Liver (tissue), 9 donors: Measurements from ENCODE around the gene GPATCH2. TPM values are rescaled to one million over a fixed set of nuclear protein-coding genes. Genes with fewer than 3 reads are reported as not detected.

Experiments
- DNase-seq: peaks from one replicate; pipeline ENCODE4 v3.0.0-alpha.2; 2017; ENCODE audit warnings: low spot score
- H3K27ac ChIP-seq, 2 donors: one replicate each; pipeline ENCODE4 v1.7.0; 2013; ENCODE audit warnings: inconsistent platforms in 2 of 2, low read length in 2 of 2, control low read depth in 1 of 2, low read depth in 1 of 2, mild to moderate bottlenecking in 1 of 2
- H3K27me3 ChIP-seq, 4 donors: one replicate each; pipeline versions ENCODE4 v1.6.1 to v1.7.0; 2013; ENCODE audit warnings: low read length in 3 of 4, inconsistent platforms in 1 of 4, mild to moderate bottlenecking in 1 of 4, moderate library complexity in 1 of 4; ENCODE audit not compliant: control insufficient read depth in 4 of 4, insufficient read depth in 4 of 4
- H3K36me3 ChIP-seq, 4 donors: one replicate each; pipeline versions ENCODE4 v1.6.1 to v1.7.0; 2013; ENCODE audit warnings: low read length in 3 of 4, mild to moderate bottlenecking in 3 of 4, low read depth in 1 of 4, moderate library complexity in 1 of 4; ENCODE audit not compliant: control insufficient read depth in 4 of 4, insufficient read depth in 3 of 4
- H3K4me1 ChIP-seq, 4 donors: one replicate each; pipeline versions ENCODE4 v1.6.1 to v1.7.0; 2013; ENCODE audit warnings: low read length in 3 of 4, mild to moderate bottlenecking in 3 of 4, moderate library complexity in 1 of 4; ENCODE audit not compliant: control insufficient read depth in 4 of 4, insufficient read depth in 4 of 4
- H3K4me3 ChIP-seq, 3 donors: one replicate each; pipeline versions ENCODE4 v1.6.1 to v1.7.0; 2013; ENCODE audit warnings: low read length in 3 of 3, control low read depth in 1 of 3, low read depth in 1 of 3, mild to moderate bottlenecking in 1 of 3
- H3K9ac ChIP-seq, 2 donors: one replicate each; pipeline ENCODE4 v1.7.0; 2013; ENCODE audit warnings: low read length in 2 of 2, mild to moderate bottlenecking in 2 of 2, moderate library complexity in 2 of 2, control low read depth in 1 of 2, low read depth in 1 of 2
- H3K9me3 ChIP-seq, 4 donors: one replicate each; pipeline versions ENCODE4 v1.6.1 to v1.7.0; 2013; ENCODE audit warnings: low read length in 3 of 4; ENCODE audit not compliant: control insufficient read depth in 4 of 4
- EGR1 ChIP-seq, 2 donors: IDR thresholded peaks; 2 replicates each; pipeline ENCODE4 v1.6.1; 2016 to 2018; ENCODE audit warnings: antibody characterized with exemption in 2 of 2, low read depth in 2 of 2
- FOXA1 ChIP-seq: IDR thresholded peaks from 2 replicates; pipeline ENCODE4 v1.6.1; 2016; ENCODE audit warnings: antibody characterized with exemption
- FOXA2 ChIP-seq: IDR thresholded peaks from 2 replicates; pipeline ENCODE4 v1.6.1; 2016; ENCODE audit warnings: antibody characterized with exemption
- GABPA ChIP-seq, 2 donors: IDR thresholded peaks in 1 of 2; conservative IDR thresholded peaks in 1 of 2; 2 replicates each; pipeline ENCODE4 v1.6.1; 2016; ENCODE audit warnings: antibody characterized with exemption in 2 of 2, mild to moderate bottlenecking in 1 of 2, moderate library complexity in 1 of 2
- HNF4A ChIP-seq, 2 donors: conservative IDR thresholded peaks; 2 replicates each; pipeline ENCODE4 v1.6.1; 2016; ENCODE audit warnings: antibody characterized with exemption in 2 of 2, mild to moderate bottlenecking in 2 of 2
- HNF4G ChIP-seq: IDR thresholded peaks from 2 replicates; pipeline ENCODE4 v1.6.1; 2016; ENCODE audit warnings: antibody characterized with exemption
- JUND ChIP-seq, 2 donors: IDR thresholded peaks; 2 replicates each; pipeline ENCODE4 v1.6.1; 2016; ENCODE audit warnings: antibody characterized with exemption in 2 of 2
- NR2F2 ChIP-seq: IDR thresholded peaks from 2 replicates; pipeline ENCODE4 v1.6.1; 2016; ENCODE audit warnings: antibody characterized with exemption
- RAD21 ChIP-seq, 2 donors: IDR thresholded peaks; 2 replicates each; pipeline ENCODE4 v1.6.1; 2016; ENCODE audit warnings: antibody characterized with exemption in 2 of 2, mild to moderate bottlenecking in 2 of 2
- RXRA ChIP-seq, 2 donors: IDR thresholded peaks; 2 replicates each; pipeline ENCODE4 v1.6.1; 2017 to 2018; ENCODE audit warnings: antibody characterized with exemption in 2 of 2, mild to moderate bottlenecking in 1 of 2
- SP1 ChIP-seq: IDR thresholded peaks from 2 replicates; pipeline ENCODE4 v1.6.1; 2018; ENCODE audit warnings: antibody characterized with exemption, mild to moderate bottlenecking
- TAF1 ChIP-seq: conservative IDR thresholded peaks from 2 replicates; pipeline ENCODE4 v1.6.1; 2016; ENCODE audit warnings: antibody characterized with exemption, mild to moderate bottlenecking
- YY1 ChIP-seq: IDR thresholded peaks from 2 replicates; pipeline ENCODE4 v1.6.1; 2016; ENCODE audit warnings: antibody characterized with exemption, mild to moderate bottlenecking
- WGBS: extraction: QIAGEN DNeasy Blood & Tissue Kit; methylation state at CpG from one replicate; pipeline ENCODE4 v1.1.7; 2013; 5-methylcytosine and 5-hydroxymethylcytosine counted together
- polyA plus RNA-seq, 2 donors: library from polyadenylated mRNA; stranded (reverse) in 1 of 2; unstranded in 1 of 2; fragments of 200-250 nt in 1 of 2; fragments of >200 nt in 1 of 2; fragmentation: Nextera tagmentation in 1 of 2; extraction: Ambion mirVana in 1 of 2; gene quantifications; one replicate each; pipeline versions ENCODE4 v1.2.1 to v1.2.3, GENCODE V29; 2013 to 2015
- total RNA-seq, 2 donors: library from RNA; depleted of rRNA; stranded (reverse); fragments of >200 nt; gene quantifications; one replicate each; pipeline ENCODE4 v1.2.3, GENCODE V29; 2014
- TF ChIP-seq, protein P1 (sequence below): fragments of 150-350 bp; IDR thresholded peaks from 2 replicates; pipeline ENCODE4 v1.5.1; 2017; ENCODE audit warnings: improper control_type of control experiment, low read depth, low read length; ENCODE audit not compliant: missing input control
- TF ChIP-seq, protein P2 (sequence below): IDR thresholded peaks from 2 replicates; pipeline ENCODE4 v1.6.1; 2016; ENCODE audit warnings: antibody characterized with exemption
- TF ChIP-seq, protein P3 (sequence below): IDR thresholded peaks from 2 replicates; pipeline ENCODE4 v1.6.1; 2016; ENCODE audit warnings: antibody characterized with exemption
- donor health status: healthy.
- donor health status: healthy.
- donor health status: healthy.
- donor health status: healthy.
- donor health status: healthy.

GPATCH2 gene
- total and polyA plus RNA-seq, 4 donors, result 1.6 to 11.2 (median 5.8) TPM

DNA sequence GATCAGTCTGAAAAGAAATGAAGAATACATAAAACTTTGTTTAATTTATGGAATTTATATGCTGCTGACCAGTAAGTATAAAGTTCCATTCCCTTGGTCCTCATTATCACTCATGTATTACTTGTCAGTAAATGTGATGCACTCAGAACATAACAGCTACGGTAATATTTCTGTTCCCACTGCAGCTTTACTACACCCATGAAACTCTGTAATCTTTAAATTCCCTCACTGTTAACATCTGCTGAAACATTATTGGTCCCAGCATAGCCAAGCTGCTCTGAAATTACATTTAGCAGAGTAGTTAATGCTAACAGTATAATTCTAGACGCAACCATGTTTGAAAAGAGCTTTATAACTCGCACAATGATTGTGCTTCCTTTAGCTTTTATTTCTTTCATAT is 238.4 kb downstream of the GPATCH2 start:
- no peak overlapping the region for H3K4me3 ChIP-seq
- H3K27me3 ChIP-seq, result peaks cover 0 to 6% (median under 1%) of the 10 kb centered on the region in 4 donors
- 87% methylated on average over 3 of the region's 3 CpGs for WGBS
- H3K9ac ChIP-seq, result no peak overlapping the region
- no peak for DNase-seq
- H3K27ac ChIP-seq, result no peak overlapping the region
- no peaks in the 10 kb centered on the region for H3K36me3 ChIP-seq
- H3K4me1 ChIP-seq, result no peaks in the 10 kb centered on the region
- H3K9me3 ChIP-seq, result no peaks in the 10 kb centered on the region
- TF ChIP-seq EGR1 (IDR thresholded peaks at IDR 0.05; ENCODE audit: low read depth in 2 of 2), result no peak
- TF ChIP-seq JUND (IDR thresholded peaks at IDR 0.05), result no peak
- TF ChIP-seq TAF1, result no peak
- TF ChIP-seq FOXA1, result no peak
- no peak for TF ChIP-seq HNF4A (conservative IDR thresholded peaks at IDR 0.05)
- no peak for TF ChIP-seq FOXA2
- no peak for TF ChIP-seq YY1
- TF ChIP-seq RXRA (IDR thresholded peaks at IDR 0.05), result no peak
- TF ChIP-seq HNF4G, result no peak
- TF ChIP-seq, protein P1, sequence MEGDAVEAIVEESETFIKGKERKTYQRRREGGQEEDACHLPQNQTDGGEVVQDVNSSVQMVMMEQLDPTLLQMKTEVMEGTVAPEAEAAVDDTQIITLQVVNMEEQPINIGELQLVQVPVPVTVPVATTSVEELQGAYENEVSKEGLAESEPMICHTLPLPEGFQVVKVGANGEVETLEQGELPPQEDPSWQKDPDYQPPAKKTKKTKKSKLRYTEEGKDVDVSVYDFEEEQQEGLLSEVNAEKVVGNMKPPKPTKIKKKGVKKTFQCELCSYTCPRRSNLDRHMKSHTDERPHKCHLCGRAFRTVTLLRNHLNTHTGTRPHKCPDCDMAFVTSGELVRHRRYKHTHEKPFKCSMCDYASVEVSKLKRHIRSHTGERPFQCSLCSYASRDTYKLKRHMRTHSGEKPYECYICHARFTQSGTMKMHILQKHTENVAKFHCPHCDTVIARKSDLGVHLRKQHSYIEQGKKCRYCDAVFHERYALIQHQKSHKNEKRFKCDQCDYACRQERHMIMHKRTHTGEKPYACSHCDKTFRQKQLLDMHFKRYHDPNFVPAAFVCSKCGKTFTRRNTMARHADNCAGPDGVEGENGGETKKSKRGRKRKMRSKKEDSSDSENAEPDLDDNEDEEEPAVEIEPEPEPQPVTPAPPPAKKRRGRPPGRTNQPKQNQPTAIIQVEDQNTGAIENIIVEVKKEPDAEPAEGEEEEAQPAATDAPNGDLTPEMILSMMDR, result no peak
- no peak for TF ChIP-seq NR2F2
- TF ChIP-seq, protein P2, sequence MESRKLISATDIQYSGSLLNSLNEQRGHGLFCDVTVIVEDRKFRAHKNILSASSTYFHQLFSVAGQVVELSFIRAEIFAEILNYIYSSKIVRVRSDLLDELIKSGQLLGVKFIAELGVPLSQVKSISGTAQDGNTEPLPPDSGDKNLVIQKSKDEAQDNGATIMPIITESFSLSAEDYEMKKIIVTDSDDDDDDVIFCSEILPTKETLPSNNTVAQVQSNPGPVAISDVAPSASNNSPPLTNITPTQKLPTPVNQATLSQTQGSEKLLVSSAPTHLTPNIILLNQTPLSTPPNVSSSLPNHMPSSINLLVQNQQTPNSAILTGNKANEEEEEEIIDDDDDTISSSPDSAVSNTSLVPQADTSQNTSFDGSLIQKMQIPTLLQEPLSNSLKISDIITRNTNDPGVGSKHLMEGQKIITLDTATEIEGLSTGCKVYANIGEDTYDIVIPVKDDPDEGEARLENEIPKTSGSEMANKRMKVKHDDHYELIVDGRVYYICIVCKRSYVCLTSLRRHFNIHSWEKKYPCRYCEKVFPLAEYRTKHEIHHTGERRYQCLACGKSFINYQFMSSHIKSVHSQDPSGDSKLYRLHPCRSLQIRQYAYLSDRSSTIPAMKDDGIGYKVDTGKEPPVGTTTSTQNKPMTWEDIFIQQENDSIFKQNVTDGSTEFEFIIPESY, result no peak
- no peak for TF ChIP-seq RAD21 (IDR thresholded peaks at IDR 0.05)
- TF ChIP-seq, protein P3, sequence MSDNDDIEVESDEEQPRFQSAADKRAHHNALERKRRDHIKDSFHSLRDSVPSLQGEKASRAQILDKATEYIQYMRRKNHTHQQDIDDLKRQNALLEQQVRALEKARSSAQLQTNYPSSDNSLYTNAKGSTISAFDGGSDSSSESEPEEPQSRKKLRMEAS, result no peak
- TF ChIP-seq GABPA (IDR thresholded peaks at IDR 0.05 in 1 of 2, conservative IDR thresholded peaks at IDR 0.05 in 1 of 2), result no peak

DNA sequence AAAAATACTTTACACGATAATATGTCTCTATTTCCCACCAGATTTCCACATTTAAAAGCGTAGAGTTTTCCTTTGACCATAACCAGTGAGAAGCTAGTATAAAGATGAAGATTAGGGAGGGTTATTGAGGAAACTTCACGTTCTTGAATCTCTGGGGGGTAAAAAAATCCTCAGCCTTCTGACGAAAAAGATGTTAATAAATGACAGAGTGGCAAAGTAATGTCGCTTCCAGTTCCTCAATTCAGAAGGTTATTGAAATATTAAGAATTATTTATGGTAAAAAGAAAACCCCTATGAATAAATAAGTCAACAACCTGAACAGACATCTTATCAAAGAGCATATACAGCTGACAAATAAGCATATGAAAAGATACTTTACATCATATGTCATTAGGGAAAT is 241.0 kb downstream of the GPATCH2 start:
- TF ChIP-seq HNF4A (conservative IDR thresholded peaks at IDR 0.05) (no peak), RXRA (IDR thresholded peaks at IDR 0.05) (no peak), SP1 (no peak), EGR1 (IDR thresholded peaks at IDR 0.05; ENCODE audit: low read depth in 2 of 2) (no peak), FOXA1 (no peak), RAD21 (IDR thresholded peaks at IDR 0.05) (no peak), YY1 (no peak), GABPA (IDR thresholded peaks at IDR 0.05 in 1 of 2, conservative IDR thresholded peaks at IDR 0.05 in 1 of 2) (no peak)
- TF ChIP-seq, protein P3, result no peak
- no peaks in the 10 kb centered on the region for H3K4me1 ChIP-seq
- no peaks in the 10 kb centered on the region for H3K9me3 ChIP-seq
- no peaks in the 10 kb centered on the region for H3K36me3 ChIP-seq
- DNase-seq, result no peak
- no peak overlapping the region for H3K9ac ChIP-seq
- H3K27ac ChIP-seq, result no peak overlapping the region
- 70% methylated on average over 5 of the region's 5 CpGs for WGBS
- H3K27me3 ChIP-seq, result peaks cover 0 to 2% (median under 1%) of the 10 kb centered on the region in 4 donors
- no peak overlapping the region for H3K4me3 ChIP-seq
